Neural crest cell (in vitro differentiated cells): Measurements from ENCODE around the gene DISC1. TPM values are rescaled to one million over a fixed set of nuclear protein-coding genes. Genes with fewer than 3 reads are reported as not detected.
"Not testable (repeated sequence)": the region's sequence is repeated elsewhere in the genome, so short reads cannot be mapped to it uniquely, and the experiment has no call there.

Source experiments
- DNase-seq: peaks from one replicate; pipeline ENCODE4 v3.0.0; 2021; ENCODE audit warnings: low read depth, mixed read lengths, low spot score
- H3K27ac Mint-ChIP-seq: one replicate; pipeline ENCODE4 v1.8.0; 2021; ENCODE audit warnings: mild to moderate bottlenecking, mixed read lengths; ENCODE audit not compliant: unreplicated experiment
- H3K27me3 Mint-ChIP-seq: 2 replicates; pipeline ENCODE4 v1.8.0; 2021; ENCODE audit warnings: low read depth, mild to moderate bottlenecking, mixed read lengths
- H3K36me3 Mint-ChIP-seq: 2 replicates; pipeline ENCODE4 v1.8.0; 2021; ENCODE audit warnings: low read depth, mild to moderate bottlenecking, mixed read lengths
- H3K4me1 Mint-ChIP-seq: 2 replicates; pipeline ENCODE4 v1.8.0; 2021; ENCODE audit warnings: mixed read lengths
- H3K4me3 Mint-ChIP-seq: one replicate; pipeline ENCODE4 v1.8.0; 2021; ENCODE audit warnings: mild to moderate bottlenecking, mixed read lengths
- H3K9me3 Mint-ChIP-seq: 2 replicates; pipeline ENCODE4 v1.8.0; 2021; ENCODE audit warnings: mixed read lengths
- total RNA-seq: library from RNA; stranded (reverse); gene quantifications from 2 replicates; pipeline ENCODE4 v1.2.1, GENCODE V29; 2021
- TF ChIP-seq, protein P1 (sequence below): fragments of 200-600 bp; sonication (generic); conservative IDR thresholded peaks from 2 replicates; pipeline ENCODE4 v1.5.0; 2021; ENCODE audit warnings: antibody characterized with exemption, mild to moderate bottlenecking

DISC1 gene
- total RNA-seq, 1 donor from 2014 or later, result 13.7 TPM

GRCh38 chr1:231896806-231897205 is 270.2 kb downstream of the DISC1 start:
- Mint-ChIP-seq H3K27ac (no peak overlapping the region), H3K4me1 (peaks cover 31% of the 10 kb centered on the region), H3K9me3 (peaks cover 5% of the 10 kb centered on the region), H3K4me3 (no peak overlapping the region), H3K36me3 (peaks cover 3% of the 10 kb centered on the region), H3K27me3 (no peaks in the 10 kb centered on the region)
- DNase-seq, result no peak
- TF ChIP-seq, protein P1, sequence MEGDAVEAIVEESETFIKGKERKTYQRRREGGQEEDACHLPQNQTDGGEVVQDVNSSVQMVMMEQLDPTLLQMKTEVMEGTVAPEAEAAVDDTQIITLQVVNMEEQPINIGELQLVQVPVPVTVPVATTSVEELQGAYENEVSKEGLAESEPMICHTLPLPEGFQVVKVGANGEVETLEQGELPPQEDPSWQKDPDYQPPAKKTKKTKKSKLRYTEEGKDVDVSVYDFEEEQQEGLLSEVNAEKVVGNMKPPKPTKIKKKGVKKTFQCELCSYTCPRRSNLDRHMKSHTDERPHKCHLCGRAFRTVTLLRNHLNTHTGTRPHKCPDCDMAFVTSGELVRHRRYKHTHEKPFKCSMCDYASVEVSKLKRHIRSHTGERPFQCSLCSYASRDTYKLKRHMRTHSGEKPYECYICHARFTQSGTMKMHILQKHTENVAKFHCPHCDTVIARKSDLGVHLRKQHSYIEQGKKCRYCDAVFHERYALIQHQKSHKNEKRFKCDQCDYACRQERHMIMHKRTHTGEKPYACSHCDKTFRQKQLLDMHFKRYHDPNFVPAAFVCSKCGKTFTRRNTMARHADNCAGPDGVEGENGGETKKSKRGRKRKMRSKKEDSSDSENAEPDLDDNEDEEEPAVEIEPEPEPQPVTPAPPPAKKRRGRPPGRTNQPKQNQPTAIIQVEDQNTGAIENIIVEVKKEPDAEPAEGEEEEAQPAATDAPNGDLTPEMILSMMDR, result no peak

DNA sequence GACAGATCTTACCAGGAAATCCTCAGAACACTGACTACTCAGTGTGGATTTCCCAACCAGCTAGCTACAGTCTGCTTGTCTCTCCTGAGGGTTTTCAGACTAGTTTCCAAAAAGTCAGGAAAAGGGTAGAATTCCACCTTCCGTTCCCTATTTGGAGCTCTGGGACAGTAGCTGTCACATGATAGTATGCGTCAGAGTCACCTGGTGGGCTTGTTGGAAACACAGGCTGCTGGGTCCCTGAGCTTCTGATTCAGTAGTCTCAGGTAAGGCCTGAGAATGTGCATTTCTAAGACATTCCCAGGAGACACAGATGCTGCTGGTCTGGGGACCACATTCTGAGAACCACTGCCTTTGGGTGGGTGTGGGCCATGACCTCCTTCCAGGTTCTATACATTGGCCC is 272.5 kb downstream of the DISC1 start:
- H3K4me3 Mint-ChIP-seq, result no peak overlapping the region
- TF ChIP-seq, protein P1, result no peak
- no peaks in the 10 kb centered on the region for H3K27me3 Mint-ChIP-seq
- DNase-seq, result no peak
- H3K36me3 Mint-ChIP-seq, result peaks cover 2% of the 10 kb centered on the region
- no peaks in the 10 kb centered on the region for H3K9me3 Mint-ChIP-seq
- no peak overlapping the region for H3K27ac Mint-ChIP-seq
- H3K4me1 Mint-ChIP-seq, result peaks cover 32% of the 10 kb centered on the region

GRCh38 chr1:231899713-231900435 is 273.3 kb downstream of the DISC1 start:
- Mint-ChIP-seq H3K9me3 (no peaks in the 10 kb centered on the region), H3K27ac (peak overlapping the region; percentile 14), H3K4me1 (peaks cover 32% of the 10 kb centered on the region), H3K36me3 (peaks cover 2% of the 10 kb centered on the region), H3K4me3 (peak overlapping the region; percentile 0), H3K27me3 (no peaks in the 10 kb centered on the region)
- no peak for DNase-seq
- TF ChIP-seq, protein P1, result no peak

GRCh38 chr1:231903586-231904081 is 277.0 kb downstream of the DISC1 start:
- H3K4me1 Mint-ChIP-seq, result peaks cover 23% of the 10 kb centered on the region
- peaks cover 5% of the 10 kb centered on the region for H3K36me3 Mint-ChIP-seq
- H3K4me3 Mint-ChIP-seq, result no peak overlapping the region
- no peaks in the 10 kb centered on the region for H3K27me3 Mint-ChIP-seq
- TF ChIP-seq, protein P1, result no peak
- no peak for DNase-seq
- no peaks in the 10 kb centered on the region for H3K9me3 Mint-ChIP-seq
- peak overlapping the region; percentile 79 for H3K27ac Mint-ChIP-seq

GRCh38 chr1:231907310-231907709 is 280.7 kb downstream of the DISC1 start:
- not testable (repeated sequence) for H3K4me3 Mint-ChIP-seq, H3K27me3 Mint-ChIP-seq, H3K27ac Mint-ChIP-seq, DNase-seq, H3K4me1 Mint-ChIP-seq
- H3K9me3 Mint-ChIP-seq, result peaks cover 12% of the 10 kb centered on the region
- peaks cover 17% of the 10 kb centered on the region for H3K36me3 Mint-ChIP-seq

DNA sequence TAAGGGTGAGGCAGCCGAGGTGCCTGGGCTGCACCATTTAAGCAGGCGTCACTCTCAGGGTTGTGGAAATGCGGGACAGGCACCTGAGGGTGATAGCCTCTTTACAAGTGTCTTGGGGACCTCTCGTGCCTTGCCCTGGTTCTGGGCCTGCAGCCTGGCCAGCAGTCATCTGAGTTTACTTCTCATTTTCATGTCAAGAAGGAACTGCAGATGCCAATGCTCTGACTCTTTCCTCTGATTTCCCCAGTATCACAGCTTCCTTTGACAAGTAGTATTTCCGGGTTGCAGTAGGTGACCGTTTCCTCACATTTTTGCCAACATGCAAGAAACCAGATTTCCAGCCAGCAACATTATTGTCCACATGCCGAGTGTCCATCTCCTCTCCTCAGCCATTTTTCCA is 286.9 kb downstream of the DISC1 start:
- H3K9me3 Mint-ChIP-seq, result peaks cover 12% of the 10 kb centered on the region
- DNase-seq, result no peak
- no peak overlapping the region for H3K4me3 Mint-ChIP-seq
- no peak overlapping the region for H3K27ac Mint-ChIP-seq
- TF ChIP-seq, protein P1, result no peak
- no peaks in the 10 kb centered on the region for H3K27me3 Mint-ChIP-seq
- H3K4me1 Mint-ChIP-seq, result peaks cover 11% of the 10 kb centered on the region
- H3K36me3 Mint-ChIP-seq, result peaks cover 22% of the 10 kb centered on the region
